ENCODE data around the gene DVL2. TPM values are rescaled to one million over a fixed set of nuclear protein-coding genes. Genes with fewer than 3 reads are reported as not detected.

DVL2 gene
- total and polyA plus RNA-seq, 2 of the 13 experiments (the other 11 are each of a cell fraction or from before 2014, with no cell fraction given): 5.7 to 38.2 TPM

DNA sequence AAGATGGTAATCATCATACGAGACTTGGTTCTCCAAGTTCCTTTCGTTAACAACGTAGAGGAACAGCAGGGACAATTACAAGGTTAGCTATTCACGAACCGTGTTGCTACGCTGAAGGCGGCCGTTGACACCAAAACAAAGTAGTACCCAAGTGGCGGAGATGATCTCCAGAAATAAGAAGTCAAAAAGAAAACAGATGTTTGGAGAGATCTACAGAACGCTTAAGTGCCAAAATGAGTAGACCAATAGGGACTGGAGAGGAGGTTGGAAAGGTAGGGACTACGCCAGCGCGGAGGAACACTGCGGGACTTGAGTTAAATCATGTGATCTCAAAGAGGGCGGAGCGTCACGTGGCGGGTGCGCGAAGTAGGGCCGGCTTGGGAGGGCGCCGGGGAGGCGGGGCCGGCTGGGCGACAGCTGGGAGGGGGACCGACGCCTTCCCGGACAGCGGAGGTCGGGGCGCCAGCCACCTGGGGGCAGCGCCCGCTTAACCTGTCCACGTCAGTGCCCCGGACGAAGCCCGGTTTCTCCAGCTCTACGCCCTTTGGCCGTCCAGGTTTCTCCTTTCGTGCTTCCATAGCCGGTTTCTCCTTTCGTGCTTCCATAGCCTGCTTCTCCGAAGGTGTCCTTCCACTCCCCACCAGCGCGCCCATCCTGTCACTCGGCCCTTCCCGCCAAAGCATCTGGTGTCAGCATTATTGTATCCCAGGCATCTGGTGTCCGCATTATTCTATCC, 8.6 kb upstream of the DVL2 start (continued):
- TF ChIP-seq SMYD3 (CRISPR knock-in tag; IDR thresholded peaks at IDR 0.05) (no peak), RFX3 (CRISPR knock-in tag; IDR thresholded peaks at IDR 0.05) (no peak; the same call in 1 of the 2 replicates), ZBTB34 (CRISPR knock-in tag; IDR thresholded peaks at IDR 0.05) (no peak), NR2F1 (CRISPR knock-in tag; IDR thresholded peaks at IDR 0.05) (no peak), RNF2 (conservative IDR thresholded peaks at IDR 0.05; ENCODE audit: low read depth) (no peak), HMG20A (CRISPR knock-in tag; IDR thresholded peaks at IDR 0.05; ENCODE audit: borderline replicate concordance) (peak; percentile 17; the same call in 1 of the 2 replicates), ZNF713 (CRISPR knock-in tag; IDR thresholded peaks at IDR 0.05) (no peak), BRCA1 (CRISPR knock-in tag; IDR thresholded peaks at IDR 0.05) (no peak), ZNF777 (CRISPR knock-in tag; IDR thresholded peaks at IDR 0.05) (no peak; the same call in 1 of the 2 replicates), ZNF510 (CRISPR knock-in tag; IDR thresholded peaks at IDR 0.05; ENCODE audit: low read depth) (no peak), ZNF615 (CRISPR knock-in tag; IDR thresholded peaks at IDR 0.05; ENCODE audit: borderline replicate concordance) (no peak; the same call in 1 of the 2 replicates), ZNF503 (CRISPR knock-in tag; IDR thresholded peaks at IDR 0.05) (peak; percentile 61; the same call in 1 of the 2 replicates), ZNF431 (CRISPR knock-in tag; IDR thresholded peaks at IDR 0.05; ENCODE audit: borderline replicate concordance, low read depth) (0 out of 2 replicates have a peak, but pooled peaks have one; percentile 51), PHF21A (CRISPR knock-in tag; IDR thresholded peaks at IDR 0.05) (0 out of 2 replicates have a peak, but pooled peaks have one; percentile 26)
- TF ChIP-seq, protein P1, sequence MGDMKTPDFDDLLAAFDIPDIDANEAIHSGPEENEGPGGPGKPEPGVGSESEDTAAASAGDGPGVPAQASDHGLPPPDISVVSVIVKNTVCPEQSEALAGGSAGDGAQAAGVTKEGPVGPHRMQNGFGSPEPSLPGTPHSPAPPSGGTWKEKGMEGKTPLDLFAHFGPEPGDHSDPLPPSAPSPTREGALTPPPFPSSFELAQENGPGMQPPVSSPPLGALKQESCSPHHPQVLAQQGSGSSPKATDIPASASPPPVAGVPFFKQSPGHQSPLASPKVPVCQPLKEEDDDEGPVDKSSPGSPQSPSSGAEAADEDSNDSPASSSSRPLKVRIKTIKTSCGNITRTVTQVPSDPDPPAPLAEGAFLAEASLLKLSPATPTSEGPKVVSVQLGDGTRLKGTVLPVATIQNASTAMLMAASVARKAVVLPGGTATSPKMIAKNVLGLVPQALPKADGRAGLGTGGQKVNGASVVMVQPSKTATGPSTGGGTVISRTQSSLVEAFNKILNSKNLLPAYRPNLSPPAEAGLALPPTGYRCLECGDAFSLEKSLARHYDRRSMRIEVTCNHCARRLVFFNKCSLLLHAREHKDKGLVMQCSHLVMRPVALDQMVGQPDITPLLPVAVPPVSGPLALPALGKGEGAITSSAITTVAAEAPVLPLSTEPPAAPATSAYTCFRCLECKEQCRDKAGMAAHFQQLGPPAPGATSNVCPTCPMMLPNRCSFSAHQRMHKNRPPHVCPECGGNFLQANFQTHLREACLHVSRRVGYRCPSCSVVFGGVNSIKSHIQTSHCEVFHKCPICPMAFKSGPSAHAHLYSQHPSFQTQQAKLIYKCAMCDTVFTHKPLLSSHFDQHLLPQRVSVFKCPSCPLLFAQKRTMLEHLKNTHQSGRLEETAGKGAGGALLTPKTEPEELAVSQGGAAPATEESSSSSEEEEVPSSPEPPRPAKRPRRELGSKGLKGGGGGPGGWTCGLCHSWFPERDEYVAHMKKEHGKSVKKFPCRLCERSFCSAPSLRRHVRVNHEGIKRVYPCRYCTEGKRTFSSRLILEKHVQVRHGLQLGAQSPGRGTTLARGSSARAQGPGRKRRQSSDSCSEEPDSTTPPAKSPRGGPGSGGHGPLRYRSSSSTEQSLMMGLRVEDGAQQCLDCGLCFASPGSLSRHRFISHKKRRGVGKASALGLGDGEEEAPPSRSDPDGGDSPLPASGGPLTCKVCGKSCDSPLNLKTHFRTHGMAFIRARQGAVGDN (CRISPR knock-in tag; IDR thresholded peaks at IDR 0.05): peak; percentile 70
- TF ChIP-seq, protein P2, sequence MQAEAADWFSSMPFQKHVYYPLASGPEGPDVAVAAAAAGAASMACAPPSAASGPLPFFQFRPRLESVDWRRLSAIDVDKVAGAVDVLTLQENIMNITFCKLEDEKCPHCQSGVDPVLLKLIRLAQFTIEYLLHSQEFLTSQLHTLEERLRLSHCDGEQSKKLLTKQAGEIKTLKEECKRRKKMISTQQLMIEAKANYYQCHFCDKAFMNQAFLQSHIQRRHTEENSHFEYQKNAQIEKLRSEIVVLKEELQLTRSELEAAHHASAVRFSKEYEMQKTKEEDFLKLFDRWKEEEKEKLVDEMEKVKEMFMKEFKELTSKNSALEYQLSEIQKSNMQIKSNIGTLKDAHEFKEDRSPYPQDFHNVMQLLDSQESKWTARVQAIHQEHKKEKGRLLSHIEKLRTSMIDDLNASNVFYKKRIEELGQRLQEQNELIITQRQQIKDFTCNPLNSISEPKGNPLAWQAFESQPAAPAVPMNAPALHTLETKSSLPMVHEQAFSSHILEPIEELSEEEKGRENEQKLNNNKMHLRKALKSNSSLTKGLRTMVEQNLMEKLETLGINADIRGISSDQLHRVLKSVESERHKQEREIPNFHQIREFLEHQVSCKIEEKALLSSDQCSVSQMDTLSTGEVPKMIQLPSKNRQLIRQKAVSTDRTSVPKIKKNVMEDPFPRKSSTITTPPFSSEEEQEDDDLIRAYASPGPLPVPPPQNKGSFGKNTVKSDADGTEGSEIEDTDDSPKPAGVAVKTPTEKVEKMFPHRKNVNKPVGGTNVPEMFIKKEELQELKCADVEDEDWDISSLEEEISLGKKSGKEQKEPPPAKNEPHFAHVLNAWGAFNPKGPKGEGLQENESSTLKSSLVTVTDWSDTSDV (CRISPR knock-in tag; IDR thresholded peaks at IDR 0.05): 0 out of 2 replicates have a peak, but pooled peaks have one; percentile 43
- TF ChIP-seq, protein P3, sequence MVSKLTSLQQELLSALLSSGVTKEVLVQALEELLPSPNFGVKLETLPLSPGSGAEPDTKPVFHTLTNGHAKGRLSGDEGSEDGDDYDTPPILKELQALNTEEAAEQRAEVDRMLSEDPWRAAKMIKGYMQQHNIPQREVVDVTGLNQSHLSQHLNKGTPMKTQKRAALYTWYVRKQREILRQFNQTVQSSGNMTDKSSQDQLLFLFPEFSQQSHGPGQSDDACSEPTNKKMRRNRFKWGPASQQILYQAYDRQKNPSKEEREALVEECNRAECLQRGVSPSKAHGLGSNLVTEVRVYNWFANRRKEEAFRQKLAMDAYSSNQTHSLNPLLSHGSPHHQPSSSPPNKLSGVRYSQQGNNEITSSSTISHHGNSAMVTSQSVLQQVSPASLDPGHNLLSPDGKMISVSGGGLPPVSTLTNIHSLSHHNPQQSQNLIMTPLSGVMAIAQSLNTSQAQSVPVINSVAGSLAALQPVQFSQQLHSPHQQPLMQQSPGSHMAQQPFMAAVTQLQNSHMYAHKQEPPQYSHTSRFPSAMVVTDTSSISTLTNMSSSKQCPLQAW (CRISPR knock-in tag; IDR thresholded peaks at IDR 0.05): no peak

Measured in HepG2 (cell line).